Heart left ventricle (tissue), 13 donors: ENCODE results near the gene BARHL1.

Experiments
- CTCF ChIP-seq, 12 donors: fragments of 200-600 bp; sonication (generic) in 4 of 12; IDR thresholded peaks; one replicate each; pipeline versions ENCODE4 v1.5.0 to v1.8.0; 2018 to 2022; ENCODE audit warnings: antibody characterized with exemption in 12 of 12, mild to moderate bottlenecking in 5 of 12
- POLR2A ChIP-seq, 2 donors: fragments of 450-650 bp; IDR thresholded peaks; one replicate each; pipeline ENCODE4 v1.6.1; 2017; ENCODE audit warnings: antibody characterized with exemption in 2 of 2, mild to moderate bottlenecking in 2 of 2, moderate library complexity in 2 of 2
- donor health status: ischemic (EF 13 %, LVEDD 7.1; RV severe dilation, severe dysfunction).
- donor health status: DM: no; HTN: yes; CAD: no.
- donor health status: DM: no; HTN: no; CAD: no.
- donor health status: ischemic (EF 25% LVEDD 6.9; RV normal size, moderate dysfunction).
- donor health status: ischemic (EF 25% LVEDD 5.7; RV mildly dilated, moderate dysfunction).
- donor health status: ischemic (EF 35%, LVEDD 5.7; RV mildly dilated, moderate dysfunction).
- donor health status: nonischemic (EF 11% LVEDD 7.7; RV severe dilation, severe dysfunction).
- donor health status: DM: yes; HTN: yes; CAD: no.
- donor health status: PGD.
- donor health status: ischemic (EF 29% LVEDD 5.4; RV normal size, mild dysfunction).
- donor health status: nonischemic (EF 23%, LVEDD 6.1; RV moderate dilation, normal function).

GRCh38 chr9:132631685-132632084 is 49.3 kb downstream of the BARHL1 start:
- no peak for TF ChIP-seq CTCF (IDR thresholded peaks at IDR 0.05)
- no peak for TF ChIP-seq POLR2A (IDR thresholded peaks at IDR 0.05)
